HepG2 (cell line): ENCODE results near the gene SERPINA3.

Source experiments
- ARID3A ChIP-seq: IDR thresholded peaks from 2 replicates; pipeline ENCODE4 v1.6.1; 2012; ENCODE audit warnings: low read depth, low read length, improper control_type of control experiment
- CHD2 ChIP-seq: IDR thresholded peaks from 2 replicates; pipeline ENCODE4 v1.6.1; 2011; ENCODE audit warnings: low read depth, low read length, improper control_type of control experiment
- POLR2A ChIP-seq, 2 experiments: IDR thresholded peaks; 2 replicates each; pipeline ENCODE4 v1.6.1; 2011; ENCODE audit warnings: low read depth in 2 of 2, low read length in 2 of 2, mild to moderate bottlenecking in 1 of 2, moderate library complexity in 1 of 2; ENCODE audit not compliant: insufficient read depth in 1 of 2
- SP1 ChIP-seq, 2 experiments: fragments of 450-650 bp in 1 of 2; sonication (generic) in 1 of 2; formaldehyde crosslinking in 1 of 2; IDR thresholded peaks; 2 replicates each; pipeline versions ENCODE4 v1.4.0 to v1.6.1; 2016 to 2020; ENCODE audit warnings: missing genetic modification reagents in 1 of 2
- SRF ChIP-seq: IDR thresholded peaks from 2 replicates; pipeline ENCODE4 v1.6.1; 2011; ENCODE audit warnings: mild to moderate bottlenecking, low read depth, low read length, moderate library complexity
- ZEB1 ChIP-seq: IDR thresholded peaks from 2 replicates; pipeline ENCODE4 v1.6.1; 2012; ENCODE audit warnings: mild to moderate bottlenecking, low read depth, inconsistent platforms; ENCODE audit not compliant: insufficient replicate concordance
- ZNF75D ChIP-seq: sonication (generic); formaldehyde crosslinking; IDR thresholded peaks from 2 replicates; pipeline ENCODE4 v1.8.1; 2023; ENCODE audit warnings: missing genetic modification reagents, mild to moderate bottlenecking, borderline replicate concordance
- TF ChIP-seq, protein P1 (sequence below): conservative IDR thresholded peaks from 2 replicates; pipeline ENCODE4 v1.6.1; 2018; ENCODE audit warnings: missing genetic modification reagents

DNA sequence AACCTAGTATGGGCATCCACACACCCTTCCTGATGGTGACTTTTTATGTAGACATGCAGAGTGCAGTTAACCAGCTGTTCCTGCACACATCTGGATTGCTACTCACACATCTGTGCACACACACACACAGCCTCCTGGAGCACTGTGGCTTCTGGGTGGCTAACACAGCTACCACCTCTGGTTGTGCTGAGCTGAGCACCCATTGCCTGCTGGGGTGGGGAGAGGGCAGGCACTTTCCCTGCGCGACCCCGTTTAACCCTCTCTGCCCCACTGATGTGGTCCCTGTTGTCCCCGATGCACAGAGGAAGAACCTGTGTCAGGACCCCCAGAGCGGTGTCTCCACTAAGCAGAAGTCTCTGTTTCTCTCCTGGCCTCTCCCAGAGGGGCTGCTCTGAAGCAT is 14.4 kb upstream of the SERPINA3 start:
- TF ChIP-seq ZNF75D (CRISPR knock-in tag) (no peak), CHD2 (no peak), SP1 (IDR thresholded peaks at IDR 0.05) (no peak), SP1 (CRISPR knock-in tag; IDR thresholded peaks at IDR 0.05) (no peak), POLR2A (IDR thresholded peaks at IDR 0.05; ENCODE audit: insufficient read depth in 1 of 2, low read depth in 2 of 2, low read length in 2 of 2) (peak in 1 of 2 experiments; percentile 29; a peak in 1 of 4 replicates), ZEB1 (no peak), ARID3A (no peak), SRF (no peak)
- TF ChIP-seq, protein P1, sequence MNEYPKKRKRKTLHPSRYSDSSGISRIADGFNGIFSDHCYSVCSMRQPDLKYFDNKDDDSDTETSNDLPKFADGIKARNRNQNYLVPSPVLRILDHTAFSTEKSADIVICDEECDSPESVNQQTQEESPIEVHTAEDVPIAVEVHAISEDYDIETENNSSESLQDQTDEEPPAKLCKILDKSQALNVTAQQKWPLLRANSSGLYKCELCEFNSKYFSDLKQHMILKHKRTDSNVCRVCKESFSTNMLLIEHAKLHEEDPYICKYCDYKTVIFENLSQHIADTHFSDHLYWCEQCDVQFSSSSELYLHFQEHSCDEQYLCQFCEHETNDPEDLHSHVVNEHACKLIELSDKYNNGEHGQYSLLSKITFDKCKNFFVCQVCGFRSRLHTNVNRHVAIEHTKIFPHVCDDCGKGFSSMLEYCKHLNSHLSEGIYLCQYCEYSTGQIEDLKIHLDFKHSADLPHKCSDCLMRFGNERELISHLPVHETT (CRISPR knock-in tag): no peak
